Fibroblast of lung (primary cell): ENCODE results near the gene NR1D2.

ENCODE experiments used
- CTCF ChIP-seq, 2 donors: IDR thresholded peaks in 1 of 2; conservative IDR thresholded peaks in 1 of 2; 1 replicate in 1 of 2; 2 replicates in 1 of 2; pipeline ENCODE4 v1.5.1; 2011 to 2012; ENCODE audit warnings: low read length in 2 of 2, control low read depth in 1 of 2, inconsistent platforms in 1 of 2, low read depth in 1 of 2, mild to moderate bottlenecking in 1 of 2
- EZH2 ChIP-seq: IDR thresholded peaks from 2 replicates; pipeline ENCODE4 v1.5.1; 2012; ENCODE audit warnings: low read length, control low read depth, mild to moderate bottlenecking; ENCODE audit errors: missing control alignments

GRCh38 chr3:23959135-23959900, 14.2 kb downstream of the NR1D2 start:
- TF ChIP-seq CTCF (conservative IDR thresholded peaks at IDR 0.05 in 1 of 2, IDR thresholded peaks at IDR 0.05 in 1 of 2; ENCODE audit: low read depth in 1 of 2, low read length in 2 of 2), result no peak
- no peak for TF ChIP-seq EZH2
